Esophagus squamous epithelium (tissue), 4 donors: ENCODE data around the gene CEACAM16.

Source experiments
- CTCF ChIP-seq, 6 experiments: fragments of 450-650 bp in 4 of 6; fragments of 200-600 bp in 2 of 6; sonication (generic) in 2 of 6; IDR thresholded peaks; one replicate each; pipeline ENCODE4 v1.5.1; 2016 to 2019; ENCODE audit warnings: antibody characterized with exemption in 6 of 6, mild to moderate bottlenecking in 4 of 6, moderate library complexity in 4 of 6
- POLR2A ChIP-seq, 4 donors: fragments of 450-650 bp; IDR thresholded peaks; one replicate each; pipeline ENCODE4 v1.6.1; 2017; ENCODE audit warnings: antibody characterized with exemption in 4 of 4, mild to moderate bottlenecking in 4 of 4, moderate library complexity in 3 of 4

GRCh38 chr19:44664976-44665375, 34.0 kb upstream of the CEACAM16 start:
- no peak for TF ChIP-seq CTCF (IDR thresholded peaks at IDR 0.05)
- no peak for TF ChIP-seq POLR2A (IDR thresholded peaks at IDR 0.05)
